GM19452 (cell line): Measurements from ENCODE around the gene ATP8B1.

Source experiments
- ATAC-seq: cut with Tn5 transposase; IDR thresholded peaks from one replicate; pipeline ENCODE4 v1.9.1; 2021; ENCODE audit not compliant: unreplicated experiment

Gene ATP8B1

DNA sequence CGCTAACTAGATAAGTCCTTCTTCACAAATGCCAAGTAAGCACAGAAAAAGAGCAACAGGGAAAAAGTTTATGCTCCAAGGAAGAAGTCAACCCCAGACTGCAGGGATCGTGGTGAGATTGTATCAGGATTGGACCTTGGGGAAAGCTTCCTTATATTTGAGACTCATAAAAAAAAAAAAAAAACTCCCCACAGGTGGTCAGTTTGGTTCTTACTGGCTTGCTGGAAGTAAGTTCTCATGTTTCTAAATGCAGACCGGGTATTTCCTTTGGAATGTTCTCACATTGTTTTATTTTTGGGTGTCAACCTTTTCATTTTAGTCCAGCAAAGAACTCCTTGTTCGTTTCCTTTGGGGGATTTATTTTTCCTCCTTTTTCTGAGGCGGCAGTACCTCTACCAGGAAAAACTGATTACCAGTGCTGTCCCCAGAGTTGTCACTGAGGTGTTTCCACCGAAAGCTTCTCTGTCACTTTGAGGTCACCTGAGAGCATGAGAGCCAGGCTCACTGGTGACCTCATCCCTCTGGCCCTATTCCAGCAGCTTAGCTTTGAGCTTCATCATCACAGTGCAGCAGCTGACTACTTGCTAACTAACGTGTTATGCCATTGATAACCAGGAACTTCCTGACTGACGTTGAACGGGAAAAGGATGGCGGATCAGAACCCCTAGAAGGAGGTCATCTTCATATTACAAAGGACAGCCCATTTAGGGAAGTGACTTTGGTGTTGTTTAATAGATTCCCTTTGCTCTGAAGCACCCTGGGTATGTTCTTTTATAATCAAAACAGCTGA lies 16.8 kb upstream of the ATP8B1 start:
- ATAC-seq, result peak; percentile 75

DNA sequence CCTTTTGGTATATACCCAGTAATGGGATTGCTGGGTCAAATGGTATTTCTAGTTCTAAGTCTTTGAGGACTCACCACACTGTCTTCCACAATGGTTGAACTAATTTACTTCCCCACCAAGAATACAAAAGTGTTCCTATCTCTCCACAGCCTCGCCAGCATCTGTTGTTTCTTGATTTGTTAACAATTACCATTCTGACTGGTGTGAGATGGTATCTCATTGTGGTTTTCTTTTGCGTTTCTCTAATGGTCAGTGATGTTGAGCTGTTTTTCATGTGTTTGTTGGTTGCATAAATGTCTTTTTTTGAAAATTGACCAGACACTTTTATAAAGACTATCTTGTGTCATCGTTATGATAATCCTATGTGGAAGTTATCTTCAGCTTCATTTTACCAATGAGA lies 16.0 kb upstream of the ATP8B1 start:
- no peak for ATAC-seq

DNA sequence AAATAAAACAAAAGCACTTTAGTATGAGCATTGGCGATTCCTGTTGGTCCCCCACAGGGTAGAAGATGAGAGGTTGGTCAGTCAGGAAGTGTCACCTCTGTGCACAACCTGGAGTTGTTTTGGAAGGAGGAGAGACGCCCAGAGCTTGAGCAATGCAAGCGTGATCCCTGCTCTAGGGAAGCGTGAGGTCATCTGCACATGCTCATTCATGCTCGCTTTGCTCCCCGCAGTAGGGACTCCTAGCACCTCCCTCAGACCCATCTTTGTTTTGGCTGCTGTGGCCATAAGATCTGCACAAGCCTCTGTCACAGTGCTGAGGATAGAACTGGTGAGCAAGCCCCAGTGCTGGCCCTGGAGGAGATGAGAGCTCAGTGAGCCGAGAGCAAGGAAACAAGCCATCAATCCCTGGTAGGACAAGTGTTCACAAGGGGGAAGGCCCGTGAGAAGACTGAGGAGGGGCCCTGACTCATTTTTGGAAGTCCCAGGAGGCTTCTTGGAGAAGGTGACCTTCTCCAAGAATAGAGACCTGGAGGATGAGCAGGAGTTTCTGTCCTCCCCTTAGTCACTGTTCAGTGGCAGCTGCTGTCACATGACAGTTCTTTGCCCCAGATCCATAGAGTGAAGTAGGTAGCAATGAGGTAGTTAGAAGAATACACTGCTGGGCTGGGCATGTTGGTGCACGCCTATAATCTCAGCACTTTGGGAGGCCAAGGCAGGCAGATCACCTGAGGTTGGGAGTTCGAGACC lies 13.3 kb upstream of the ATP8B1 start:
- ATAC-seq, result no peak

DNA sequence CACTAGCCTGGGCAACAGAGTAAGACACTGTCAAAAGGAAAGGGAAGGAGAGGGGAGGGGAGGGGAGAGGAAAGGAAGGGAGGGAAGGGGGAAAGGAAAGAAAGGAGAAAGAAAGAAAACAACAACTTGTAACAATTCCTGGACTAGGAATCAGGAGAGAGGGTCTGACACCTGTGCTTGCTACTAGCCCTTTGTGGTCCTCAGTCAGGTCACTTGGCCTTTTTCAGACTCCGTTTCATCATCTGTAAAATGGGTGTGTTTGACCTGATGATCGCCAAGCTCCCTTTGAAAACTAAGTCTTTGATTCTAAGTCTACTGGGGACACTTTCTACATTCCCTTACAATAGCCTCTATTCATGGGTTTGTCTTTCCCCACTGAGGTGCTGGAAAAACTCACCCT lies 11.4 kb upstream of the ATP8B1 start:
- no peak for ATAC-seq

DNA sequence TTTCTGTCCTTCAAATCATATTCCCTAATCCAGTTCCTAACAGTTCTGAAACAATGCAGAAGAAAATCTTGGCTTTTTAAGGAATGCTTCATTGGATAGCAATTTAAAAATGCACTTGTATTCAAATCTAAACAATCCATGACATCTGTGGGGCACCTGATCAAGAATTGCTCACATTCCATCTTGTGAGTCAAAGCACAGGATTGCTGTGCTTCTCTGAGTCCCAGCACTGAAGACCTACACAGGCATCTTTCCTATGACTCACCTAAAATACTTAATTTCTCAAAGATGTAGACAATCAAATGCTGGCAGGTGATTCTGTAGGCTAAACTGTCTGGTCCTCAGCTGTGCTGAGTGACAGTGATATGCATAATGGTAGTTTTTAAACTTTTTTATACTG lies 10.1 kb upstream of the ATP8B1 start:
- ATAC-seq, result no peak

DNA sequence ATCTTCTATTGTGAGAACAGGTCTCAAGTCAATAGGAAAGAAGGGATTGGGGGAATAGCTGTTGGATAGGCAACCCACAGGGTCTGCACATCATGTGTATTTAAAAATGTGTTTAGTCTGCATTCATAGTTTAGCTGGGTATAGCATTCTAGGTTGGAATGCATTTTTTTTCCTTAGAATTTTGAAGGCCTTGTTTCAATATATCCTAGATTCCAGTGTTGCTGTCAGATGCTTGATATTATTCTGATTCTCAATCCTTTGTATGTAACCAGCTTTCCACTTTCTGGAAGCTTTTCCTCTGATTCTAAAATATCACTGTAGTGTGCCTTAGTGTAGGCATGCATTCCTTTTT lies 9.0 kb upstream of the ATP8B1 start:
- ATAC-seq, result no peak

DNA sequence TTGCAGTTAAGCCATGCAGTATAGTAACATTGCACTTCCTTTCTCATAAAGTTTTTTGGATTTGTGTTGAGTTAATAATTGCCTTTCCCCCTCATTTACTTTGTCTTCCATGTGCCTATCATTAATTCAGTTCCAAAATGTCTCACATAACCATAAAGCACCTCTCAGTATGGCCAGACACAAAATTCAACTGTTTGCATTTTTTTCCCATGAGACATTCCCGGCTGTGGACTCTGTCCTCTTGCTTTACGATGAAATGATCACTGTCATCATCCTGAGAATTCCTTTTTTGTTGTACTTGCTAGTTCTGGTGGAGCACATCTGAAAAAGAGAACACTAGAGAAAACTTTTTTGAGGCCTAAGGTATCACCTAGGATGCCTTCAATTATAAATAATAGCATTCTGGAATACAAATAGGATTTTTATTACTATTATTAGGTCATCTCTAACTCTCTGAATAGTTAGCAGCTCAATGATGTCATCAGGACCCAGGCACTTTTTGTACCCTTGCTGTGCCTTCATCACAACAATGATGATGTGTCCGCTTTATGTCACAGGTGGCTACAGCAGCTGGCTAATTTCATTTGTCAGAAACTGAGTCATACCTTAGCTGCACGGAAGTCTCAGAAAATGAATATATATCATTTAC lies 8.5 kb upstream of the ATP8B1 start:
- ATAC-seq, result no peak

DNA sequence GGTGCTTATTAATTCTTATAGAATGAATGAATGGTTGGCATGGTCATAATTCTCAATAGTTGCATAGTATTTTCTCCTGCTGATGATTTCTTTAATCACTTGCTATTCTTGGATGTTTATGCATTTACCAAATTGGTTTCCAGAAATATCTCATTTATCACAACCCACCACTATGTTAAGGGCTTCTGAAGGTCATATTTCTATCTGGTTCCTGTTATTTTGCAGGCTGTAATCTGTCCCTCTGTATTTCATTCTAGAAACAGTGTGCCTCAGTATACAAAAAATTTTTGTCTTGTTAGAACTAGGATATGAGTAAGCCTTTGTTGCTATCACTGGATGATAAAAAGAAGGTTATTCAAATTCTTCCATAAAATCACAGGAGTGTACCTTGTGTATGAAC lies 6.1 kb upstream of the ATP8B1 start:
- no peak for ATAC-seq

DNA sequence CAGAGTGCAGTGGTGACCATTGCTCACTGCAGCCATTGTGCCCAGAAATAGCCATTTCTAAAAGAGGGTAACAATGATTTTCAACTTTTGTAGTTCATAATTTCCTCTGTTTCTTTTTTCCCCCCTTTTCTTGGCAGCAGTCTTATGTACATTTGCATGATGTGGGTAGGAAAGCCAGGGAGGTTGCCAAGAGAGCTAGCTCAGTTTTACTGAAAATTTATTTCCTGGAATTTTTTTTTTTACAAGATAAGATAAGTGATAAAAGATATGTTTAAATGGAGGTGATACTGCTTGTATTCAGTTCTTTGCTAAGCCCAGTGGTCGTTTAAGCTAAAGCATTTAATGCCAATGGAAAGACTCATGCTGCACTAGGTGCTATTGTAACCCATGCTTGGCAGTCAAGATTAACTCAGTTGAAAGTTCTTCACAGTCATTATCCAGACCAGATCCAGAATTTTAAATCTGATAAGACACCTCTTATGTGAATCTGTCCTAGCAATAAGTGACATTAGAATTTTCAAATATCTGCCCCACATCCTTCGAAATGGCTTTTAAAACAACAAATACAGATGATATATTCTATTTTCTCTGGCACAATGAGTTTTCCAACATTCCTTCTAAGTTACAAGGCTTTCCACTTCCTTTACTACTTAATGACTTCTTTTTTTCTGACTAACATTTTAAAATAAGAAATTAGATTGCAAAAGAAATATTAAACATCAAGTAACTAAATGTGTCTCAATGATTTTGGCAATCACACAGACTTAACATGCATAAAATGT lies 4.4 kb upstream of the ATP8B1 start:
- ATAC-seq, result no peak

DNA sequence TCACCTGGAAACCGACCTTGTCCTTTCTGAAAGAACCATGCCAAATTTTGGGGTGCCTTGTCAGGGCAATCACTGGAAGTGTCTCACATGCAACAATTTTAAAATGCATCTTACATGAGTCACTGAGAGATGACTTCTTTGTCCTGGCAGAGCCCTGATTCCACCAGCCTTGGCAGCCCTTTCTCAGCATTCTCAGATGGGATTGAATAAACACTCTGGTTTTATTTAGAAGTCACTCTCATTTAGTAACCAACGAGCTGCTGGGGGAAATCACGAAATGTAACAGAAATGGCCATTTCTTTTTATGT lies 3.8 kb upstream of the ATP8B1 start:
- ATAC-seq, result no peak

DNA sequence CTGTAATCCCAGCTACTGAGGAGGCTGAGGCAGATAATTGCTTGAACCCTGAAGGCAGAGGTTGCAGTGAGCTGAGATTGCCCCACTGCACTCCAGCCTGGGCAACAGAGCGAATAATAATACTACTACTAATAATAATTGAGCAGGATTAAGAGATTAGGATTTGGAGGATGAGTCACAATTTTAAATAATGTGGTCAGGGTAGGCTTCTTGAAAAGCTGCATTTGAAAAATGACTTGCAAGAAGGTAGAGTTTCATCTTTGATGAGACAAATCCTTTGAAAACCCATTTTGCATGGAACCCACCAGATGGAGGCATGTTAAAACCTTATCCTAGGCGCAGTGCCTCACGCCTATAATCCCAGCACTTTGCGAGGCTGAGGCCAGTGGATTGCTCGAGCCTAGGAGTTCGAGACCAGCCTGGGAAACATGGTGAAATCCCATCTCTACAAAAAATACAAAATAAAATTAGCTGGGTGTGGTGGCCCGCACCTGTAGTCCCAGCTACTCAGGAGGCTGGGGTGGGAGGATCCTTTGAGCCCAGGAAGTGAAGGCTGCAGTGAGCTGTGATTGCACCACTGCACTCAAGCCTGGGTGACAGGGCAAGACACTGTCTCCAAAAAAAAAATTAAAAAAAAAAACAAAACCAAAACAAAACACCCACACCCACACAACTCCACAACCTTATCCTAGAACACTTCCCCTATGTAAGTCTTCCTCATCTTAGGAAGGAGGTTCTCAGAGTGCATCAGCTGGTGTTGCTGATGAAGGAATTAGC lies 3.3 kb upstream of the ATP8B1 start:
- no peak for ATAC-seq

DNA sequence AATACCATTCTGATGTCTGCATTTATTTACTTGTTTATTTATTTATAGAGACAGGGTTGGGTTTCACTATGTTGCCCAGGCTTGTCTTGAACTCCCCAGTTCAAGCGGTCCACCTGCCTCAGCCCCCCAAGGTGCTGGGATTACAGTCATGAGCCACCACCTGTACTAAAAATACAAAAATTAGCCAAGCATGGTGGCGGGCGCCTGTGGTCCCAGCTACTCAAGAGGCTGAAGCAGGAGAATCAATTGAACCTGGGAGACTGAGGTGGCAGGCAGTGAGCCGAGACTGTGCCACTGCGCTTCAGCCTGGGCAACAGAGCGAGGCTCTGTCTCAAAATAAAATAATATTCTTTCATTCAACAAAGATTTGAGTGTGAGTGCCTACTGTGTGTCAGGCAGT lies 2.0 kb upstream of the ATP8B1 start:
- ATAC-seq, result no peak

DNA sequence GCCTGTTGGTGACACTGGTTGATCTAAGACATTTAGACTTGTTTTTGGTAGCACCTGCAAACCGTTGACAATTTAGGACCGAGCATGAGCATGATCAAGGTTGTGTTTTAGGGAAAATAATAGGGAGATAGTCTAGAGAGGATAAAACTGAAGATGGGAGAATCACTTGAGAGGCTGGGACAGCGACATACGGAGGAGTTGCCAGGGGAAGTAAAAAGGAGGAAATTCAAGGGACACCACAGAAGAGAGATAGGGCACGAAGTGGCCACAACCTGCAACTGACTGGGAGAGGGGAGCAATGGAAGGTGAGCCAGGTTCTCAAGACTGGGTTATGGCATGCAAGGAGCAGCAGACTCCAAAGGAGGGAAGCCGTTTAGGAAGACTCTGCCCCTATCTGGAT lies 1.4 kb upstream of the ATP8B1 start:
- ATAC-seq, result no peak

DNA sequence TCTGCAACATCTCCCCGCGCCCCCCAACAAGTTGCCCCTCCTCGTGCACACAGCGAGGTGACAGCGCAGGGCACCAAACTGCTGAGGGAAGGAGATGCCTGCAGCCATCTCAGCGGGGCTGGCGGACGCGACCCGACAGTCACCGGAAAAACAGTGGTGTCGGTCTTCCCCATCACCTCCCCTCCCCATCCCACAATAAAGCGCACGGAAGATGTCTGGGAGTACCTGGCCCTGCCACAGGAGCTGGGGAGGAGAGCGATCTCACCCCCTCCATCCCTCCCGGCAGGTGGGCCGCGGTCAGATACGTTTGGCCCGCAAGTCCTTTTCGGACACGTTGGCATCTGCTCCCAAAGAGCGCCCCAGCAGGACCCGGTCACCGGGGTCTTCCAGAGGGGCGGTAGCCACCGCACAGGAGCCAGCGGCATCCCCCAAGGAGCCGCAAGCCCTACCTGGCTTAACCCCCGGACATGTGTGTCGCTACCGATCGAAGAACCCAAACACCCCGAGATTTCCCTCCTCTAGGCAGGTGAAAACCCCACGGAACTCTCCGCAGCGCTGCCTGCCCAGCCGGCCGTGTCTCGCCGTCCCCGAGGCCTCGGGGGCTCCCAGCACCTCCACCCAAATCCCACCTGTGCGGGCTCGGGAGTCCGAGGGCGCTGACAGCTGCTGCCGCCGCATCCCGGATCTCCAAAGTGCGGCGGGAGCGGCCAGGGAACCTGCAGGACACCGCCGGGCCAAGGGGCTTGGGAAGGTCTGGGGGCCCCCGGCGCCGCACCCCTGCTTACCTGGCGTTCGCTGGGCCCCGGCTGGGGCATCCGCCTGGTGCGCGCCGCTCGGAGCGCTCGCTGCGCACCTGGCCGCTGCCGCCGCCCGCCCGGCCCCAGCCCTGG lies 657 bp downstream of the ATP8B1 start:
- peak; percentile 60 for ATAC-seq

DNA sequence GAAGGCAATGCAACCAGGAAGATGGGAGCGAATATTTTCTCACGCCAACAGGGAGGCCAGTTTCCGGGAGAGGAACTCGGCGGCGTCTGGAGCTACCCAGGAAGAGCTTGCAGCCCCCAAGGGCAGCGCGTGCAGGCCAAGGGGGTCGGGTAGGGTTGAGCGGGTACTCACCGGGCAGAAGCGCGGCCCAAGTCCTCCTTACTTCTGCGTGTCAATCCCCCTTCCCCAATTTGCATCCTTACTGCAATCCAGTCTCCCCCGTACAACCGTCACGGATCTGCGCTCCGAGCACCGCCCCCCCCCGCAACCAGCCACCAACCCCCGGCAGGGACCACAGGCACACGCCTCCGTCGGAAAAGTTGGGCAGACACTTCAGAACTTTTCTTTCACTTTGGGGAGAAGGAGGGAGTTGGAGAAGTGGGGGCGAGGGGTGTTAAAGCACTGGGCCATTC lies 1.3 kb downstream of the ATP8B1 start:
- ATAC-seq, result no peak

DNA sequence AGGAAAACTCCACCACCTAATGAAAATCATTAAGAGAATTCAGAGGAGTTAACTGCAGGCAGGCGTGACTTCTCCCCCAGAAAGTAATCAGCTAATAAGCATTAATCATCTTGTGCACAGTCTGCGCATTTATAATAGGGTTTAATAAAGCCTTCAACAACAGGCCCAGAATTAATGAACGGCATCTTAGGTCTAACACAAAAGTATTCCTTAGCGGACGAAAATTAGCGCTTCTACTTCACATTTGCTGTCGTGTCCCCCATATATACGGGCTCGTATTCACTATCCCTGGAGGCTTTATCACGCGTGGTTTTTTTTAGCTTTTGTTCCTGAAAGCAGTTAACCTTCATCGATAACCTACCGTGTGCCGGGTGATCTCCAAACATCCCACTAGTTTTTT lies 1.8 kb downstream of the ATP8B1 start:
- ATAC-seq, result no peak

DNA sequence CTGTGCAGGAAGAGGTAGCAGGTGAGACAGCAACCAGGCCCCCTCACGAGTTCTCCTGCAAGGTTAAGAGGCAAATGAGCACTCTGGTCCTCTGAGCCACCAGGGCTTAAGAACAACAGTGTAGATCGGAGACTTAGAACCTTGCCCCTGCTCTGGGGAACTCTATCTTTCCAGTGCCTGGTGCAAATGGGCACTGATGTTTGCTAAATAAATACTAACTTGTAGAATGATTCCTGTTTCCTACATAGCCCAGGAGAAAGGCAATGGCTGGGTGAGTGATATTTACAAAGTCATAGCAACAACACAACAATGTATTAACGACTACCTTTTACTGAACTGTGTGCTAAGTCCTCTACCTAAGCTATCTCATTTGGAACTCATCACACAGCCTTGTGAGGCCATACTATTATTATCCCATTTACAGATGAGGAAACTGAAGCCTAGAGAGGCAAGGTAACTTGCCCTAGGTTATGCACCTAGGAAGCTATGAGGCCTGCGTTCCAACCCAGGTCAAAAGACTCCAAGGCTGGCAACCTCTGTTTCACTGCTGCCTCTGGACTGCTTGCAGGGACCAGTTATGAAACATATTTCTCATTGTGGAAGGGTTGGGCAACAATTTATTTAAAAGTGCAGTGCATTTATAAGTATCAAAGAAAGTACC lies 4.3 kb downstream of the ATP8B1 start:
- ATAC-seq, result no peak

DNA sequence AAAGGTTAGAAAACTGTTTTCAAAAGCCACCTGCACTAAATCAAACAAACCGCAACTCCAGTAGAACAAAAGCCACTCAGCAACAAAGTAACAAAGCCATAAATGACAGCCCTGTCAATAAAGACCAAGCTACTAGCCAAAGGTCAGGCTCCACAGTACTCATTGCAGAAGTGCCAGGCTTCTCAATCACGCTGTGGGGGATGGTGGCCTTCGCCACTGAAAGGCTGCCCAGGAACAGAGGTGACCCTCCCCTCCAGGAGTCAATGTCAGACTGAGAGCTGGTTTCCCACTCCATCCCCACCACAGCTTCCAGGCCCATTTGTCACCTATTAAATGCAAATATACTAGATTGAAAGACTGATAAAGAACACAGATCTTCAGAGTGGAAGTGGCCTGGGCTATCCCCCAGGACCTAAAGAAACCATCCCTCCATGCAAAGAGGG lies 5.9 kb downstream of the ATP8B1 start:
- no peak for ATAC-seq
